H9 (cell line): ENCODE results near the gene WDFY3. TPM values are rescaled to one million over a fixed set of nuclear protein-coding genes. Genes with fewer than 3 reads are reported as not detected.

Experiments used
- DNase-seq: peaks from one replicate; pipeline ENCODE4 v3.0.0-alpha.2; 2017
- H2AFZ ChIP-seq: one replicate; pipeline ENCODE4 v1.6.1; 2013; ENCODE audit warnings: mild to moderate bottlenecking, low read length, control low read depth, moderate library complexity
- H2AK5ac ChIP-seq: 2 replicates; pipeline ENCODE4 v1.6.1; 2013; ENCODE audit warnings: low read length, control low read depth, mixed read lengths; ENCODE audit not compliant: insufficient read length
- H2BK120ac ChIP-seq: one replicate; pipeline ENCODE4 v1.6.1; 2013; ENCODE audit warnings: low read depth, mild to moderate bottlenecking, low read length, control low read depth, inconsistent platforms; ENCODE audit not compliant: poor library complexity, severe bottlenecking
- H2BK12ac ChIP-seq: 2 replicates; pipeline ENCODE4 v1.6.1; 2013; ENCODE audit warnings: low read length, control low read depth, mixed read lengths, low read depth; ENCODE audit not compliant: insufficient read length
- H2BK15ac ChIP-seq: 2 replicates; pipeline ENCODE4 v1.6.1; 2013; ENCODE audit warnings: low read depth, low read length, control low read depth
- H2BK20ac ChIP-seq: one replicate; pipeline ENCODE4 v1.6.1; 2013; ENCODE audit warnings: low read depth, mild to moderate bottlenecking, low read length, control low read depth, inconsistent platforms; ENCODE audit not compliant: poor library complexity, severe bottlenecking
- H2BK5ac ChIP-seq: 2 replicates; pipeline ENCODE4 v1.6.1; 2013; ENCODE audit warnings: low read length, control low read depth, mixed read lengths; ENCODE audit not compliant: insufficient read length
- H3K14ac ChIP-seq: 2 replicates; pipeline ENCODE4 v1.6.1; 2013; ENCODE audit warnings: low read length, control low read depth; ENCODE audit not compliant: insufficient read depth
- H3K18ac ChIP-seq: 2 replicates; pipeline ENCODE4 v1.6.1; 2013; ENCODE audit warnings: low read depth, mild to moderate bottlenecking, mixed read lengths, low read length, control low read depth; ENCODE audit not compliant: insufficient read length
- H3K23ac ChIP-seq: 2 replicates; pipeline ENCODE4 v1.6.1; 2013; ENCODE audit warnings: low read length, control low read depth, mixed read lengths, low read depth; ENCODE audit not compliant: insufficient read length
- H3K23me2 ChIP-seq: 2 replicates; pipeline ENCODE4 v1.6.1; 2013; ENCODE audit warnings: low read depth, mild to moderate bottlenecking, mixed read lengths, low read length, control low read depth; ENCODE audit not compliant: insufficient read length, poor library complexity, severe bottlenecking
- H3K27ac ChIP-seq: 2 replicates; pipeline ENCODE4 v1.5.1; 2013; ENCODE audit warnings: low read length, control low read depth, mixed read lengths, low read depth; ENCODE audit not compliant: insufficient read length
- H3K27me3 ChIP-seq: 2 replicates; pipeline ENCODE4 v1.6.1; 2013; ENCODE audit warnings: low read length, control low read depth, inconsistent platforms; ENCODE audit not compliant: insufficient read depth
- H3K4ac ChIP-seq: 2 replicates; pipeline ENCODE4 v1.6.1; 2013; ENCODE audit warnings: low read depth, mild to moderate bottlenecking, control low read depth, inconsistent platforms, low read length, moderate library complexity
- H3K4me1 ChIP-seq: 2 replicates; pipeline ENCODE4 v1.6.1; 2013; ENCODE audit warnings: low read length, control low read depth, inconsistent platforms; ENCODE audit not compliant: insufficient read depth
- H3K4me2 ChIP-seq: 2 replicates; pipeline ENCODE4 v1.6.1; 2013; ENCODE audit warnings: low read length, control low read depth, mixed read lengths; ENCODE audit not compliant: insufficient read length, insufficient read depth
- H3K56ac ChIP-seq: 2 replicates; pipeline ENCODE4 v1.6.1; 2013; ENCODE audit warnings: low read depth, mild to moderate bottlenecking, mixed read lengths, low read length, control low read depth; ENCODE audit not compliant: insufficient read length
- H3K79me1 ChIP-seq: 2 replicates; pipeline ENCODE4 v1.6.1; 2013; ENCODE audit warnings: low read depth, mild to moderate bottlenecking, moderate library complexity, low read length, control low read depth, inconsistent platforms; ENCODE audit not compliant: insufficient read depth, poor library complexity, severe bottlenecking
- H3K79me2 ChIP-seq: 2 replicates; pipeline ENCODE4 v1.6.1; 2013; ENCODE audit warnings: low read length, control low read depth, inconsistent platforms; ENCODE audit not compliant: insufficient read depth
- H3K9ac ChIP-seq: 2 replicates; pipeline ENCODE4 v1.6.1; 2013; ENCODE audit warnings: low read length, control low read depth, mixed read lengths; ENCODE audit not compliant: insufficient read length; ENCODE audit errors: extremely low read depth
- H3K9me3 ChIP-seq: one replicate; pipeline ENCODE4 v1.6.1; 2013; ENCODE audit warnings: low read depth, low read length, inconsistent platforms; ENCODE audit not compliant: control insufficient read depth
- H3T11ph ChIP-seq: one replicate; pipeline ENCODE4 v1.6.1; 2013; ENCODE audit warnings: mild to moderate bottlenecking, low read length, control low read depth, inconsistent platforms
- H4K20me1 ChIP-seq: one replicate; pipeline ENCODE4 v1.6.1; 2013; ENCODE audit not compliant: control insufficient read depth, insufficient read length, insufficient read depth
- H4K5ac ChIP-seq: 2 replicates; pipeline ENCODE4 v1.6.1; 2013; ENCODE audit warnings: low read depth, mild to moderate bottlenecking, mixed read lengths, low read length, control low read depth; ENCODE audit not compliant: insufficient read length
- H4K8ac ChIP-seq: replicated peaks from 2 replicates; pipeline ENCODE4 v1.6.1; 2013; ENCODE audit warnings: low read length, control low read depth, mixed read lengths, low read depth; ENCODE audit not compliant: insufficient read length
- H4K91ac ChIP-seq: 2 replicates; pipeline ENCODE4 v1.6.1; 2013; ENCODE audit warnings: low read depth, mild to moderate bottlenecking, moderate library complexity, mixed read lengths, low read length, control low read depth; ENCODE audit not compliant: insufficient read length
- H3K27ac Mint-ChIP-seq, 3 experiments: 2 replicates in 2 of 3; 3 replicates in 1 of 3; pipeline ENCODE4 v1.8.0; 2020 to 2021; ENCODE audit warnings: mixed read lengths in 3 of 3, mild to moderate bottlenecking in 1 of 3, moderate library complexity in 1 of 3
- H3K27me3 Mint-ChIP-seq: 2 replicates; pipeline ENCODE4 v1.8.0; 2021; ENCODE audit warnings: low read depth, mild to moderate bottlenecking, moderate library complexity, mixed read lengths
- H3K36me3 Mint-ChIP-seq, 3 experiments: 2 replicates in 2 of 3; 3 replicates in 1 of 3; pipeline ENCODE4 v1.8.0; 2020 to 2021; ENCODE audit warnings: low read depth in 3 of 3, mixed read lengths in 3 of 3; ENCODE audit not compliant: insufficient read depth in 1 of 3
- H3K4me1 Mint-ChIP-seq, 2 experiments: 2 replicates each; pipeline ENCODE4 v1.8.0; 2020; ENCODE audit warnings: mixed read lengths in 2 of 2
- H3K4me3 Mint-ChIP-seq, 2 experiments: 2 replicates in 1 of 2; 3 replicates in 1 of 2; pipeline ENCODE4 v1.8.0; 2020 to 2021; ENCODE audit warnings: mild to moderate bottlenecking in 2 of 2, mixed read lengths in 2 of 2, moderate library complexity in 1 of 2
- H3K9me3 Mint-ChIP-seq, 2 experiments: 2 replicates in 1 of 2; 3 replicates in 1 of 2; pipeline ENCODE4 v1.8.0; 2020; ENCODE audit warnings: mild to moderate bottlenecking in 2 of 2, mixed read lengths in 2 of 2, moderate library complexity in 1 of 2
- WGBS: extraction: QIAGEN DNeasy Blood & Tissue Kit; methylation state at CpG from one replicate; pipeline ENCODE4 v1.1.7; 2013; ENCODE audit warnings: missing lambda C conversion rate, low lambda C conversion rate, mixed read lengths; ENCODE audit not compliant: insufficient read length; ENCODE audit errors: extremely low coverage; 5-methylcytosine and 5-hydroxymethylcytosine counted together
- total RNA-seq: library from RNA; stranded (reverse); gene quantifications from 2 replicates; pipeline ENCODE4 v1.2.1, GENCODE V29; 2021
- TF ChIP-seq, protein P1 (sequence below): fragments of 200-600 bp; sonication (generic); conservative IDR thresholded peaks from 3 replicates; pipeline ENCODE4 v1.8.0; 2021; ENCODE audit warnings: antibody characterized with exemption, mild to moderate bottlenecking

Gene WDFY3
- total RNA-seq, 1 experiment from 2014 or later = 54.6 TPM

DNA sequence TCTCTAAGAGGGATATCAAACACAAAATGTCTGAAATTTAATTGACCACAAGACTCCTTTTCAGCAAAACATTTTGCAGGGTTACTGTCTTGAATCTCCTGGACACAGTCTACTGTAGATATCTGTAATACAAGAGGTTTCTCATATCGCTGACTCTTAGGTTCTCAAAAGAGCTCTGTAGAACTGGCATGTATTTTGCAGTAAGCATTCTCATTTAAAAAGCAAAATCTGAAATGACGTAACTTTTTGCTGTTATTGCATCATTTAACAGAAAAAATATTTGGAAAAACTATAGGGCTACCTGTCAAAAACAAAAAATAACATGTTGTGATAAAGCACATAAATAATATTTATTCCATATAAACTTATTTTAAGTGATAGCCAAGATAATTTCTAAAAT lies 269.3 kb downstream of the WDFY3 start:
- H4K5ac ChIP-seq = no peak overlapping the region
- H3K9ac ChIP-seq = no peak overlapping the region
- H2BK20ac ChIP-seq = no peak overlapping the region
- H3K27me3 ChIP-seq = no peaks in the 10 kb centered on the region; the same call in 1 of the 2 replicates
- H3K27me3 Mint-ChIP-seq = no peaks in the 10 kb centered on the region
- H3K14ac ChIP-seq = no peak overlapping the region
- H2BK5ac ChIP-seq = no peak overlapping the region
- H2BK120ac ChIP-seq = no peak overlapping the region
- peaks cover 17 to 80% (median 56%) of the 10 kb centered on the region in 3 experiments; a peak in 6 of 7 replicates for H3K36me3 Mint-ChIP-seq
- H3K27ac ChIP-seq = no peak overlapping the region
- H3K4me2 ChIP-seq = no peak overlapping the region
- no peaks in the 10 kb centered on the region for H4K20me1 ChIP-seq
- H3K4ac ChIP-seq = no peak overlapping the region
- H2BK15ac ChIP-seq = no peak overlapping the region
- H4K8ac ChIP-seq = no peak overlapping the region
- H3K27ac Mint-ChIP-seq = no peak overlapping the region
- no peak for DNase-seq
- no peak overlapping the region for H2BK12ac ChIP-seq
- no peaks in the 10 kb centered on the region for H3K4me1 Mint-ChIP-seq
- H3K23ac ChIP-seq = no peak overlapping the region
- no peaks in the 10 kb centered on the region for H3K79me2 ChIP-seq
- no peaks in the 10 kb centered on the region for H3K79me1 ChIP-seq
- H3K9me3 ChIP-seq = no peaks in the 10 kb centered on the region
- no peak overlapping the region for H2AK5ac ChIP-seq
- no peaks in the 10 kb centered on the region for H3K4me1 ChIP-seq
- H3K4me3 Mint-ChIP-seq = no peak overlapping the region
- TF ChIP-seq, protein P1, sequence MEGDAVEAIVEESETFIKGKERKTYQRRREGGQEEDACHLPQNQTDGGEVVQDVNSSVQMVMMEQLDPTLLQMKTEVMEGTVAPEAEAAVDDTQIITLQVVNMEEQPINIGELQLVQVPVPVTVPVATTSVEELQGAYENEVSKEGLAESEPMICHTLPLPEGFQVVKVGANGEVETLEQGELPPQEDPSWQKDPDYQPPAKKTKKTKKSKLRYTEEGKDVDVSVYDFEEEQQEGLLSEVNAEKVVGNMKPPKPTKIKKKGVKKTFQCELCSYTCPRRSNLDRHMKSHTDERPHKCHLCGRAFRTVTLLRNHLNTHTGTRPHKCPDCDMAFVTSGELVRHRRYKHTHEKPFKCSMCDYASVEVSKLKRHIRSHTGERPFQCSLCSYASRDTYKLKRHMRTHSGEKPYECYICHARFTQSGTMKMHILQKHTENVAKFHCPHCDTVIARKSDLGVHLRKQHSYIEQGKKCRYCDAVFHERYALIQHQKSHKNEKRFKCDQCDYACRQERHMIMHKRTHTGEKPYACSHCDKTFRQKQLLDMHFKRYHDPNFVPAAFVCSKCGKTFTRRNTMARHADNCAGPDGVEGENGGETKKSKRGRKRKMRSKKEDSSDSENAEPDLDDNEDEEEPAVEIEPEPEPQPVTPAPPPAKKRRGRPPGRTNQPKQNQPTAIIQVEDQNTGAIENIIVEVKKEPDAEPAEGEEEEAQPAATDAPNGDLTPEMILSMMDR = no peak
- H3K18ac ChIP-seq = no peak overlapping the region
- WGBS = no CpG with 5 or more reads among the region's 2 CpGs
- no peak overlapping the region for H2AFZ ChIP-seq
- no peaks in the 10 kb centered on the region for H3K23me2 ChIP-seq
- H3K9me3 Mint-ChIP-seq = no peaks in the 10 kb centered on the region
- no peak overlapping the region for H3T11ph ChIP-seq
- H4K91ac ChIP-seq = no peak overlapping the region
- H3K56ac ChIP-seq = no peak overlapping the region
